GM12878 (cell line): ENCODE measurements around the gene TAF3. TPM values are rescaled to one million over a fixed set of nuclear protein-coding genes. Genes with fewer than 3 reads are reported as not detected.
A peak's percentile ranks its signal among the peaks of the same experiment; 100 is the strongest.

ENCODE experiments used
- ATAC-seq: fragments of 200-7000 bp; cut with Tn5 transposase; 3 replicates; pipeline ENCODE4 v1.9.1; 2020; ENCODE audit warnings: mild to moderate bottlenecking, moderate library complexity
- BruUV-seq: library from RNA; stranded (reverse); fragments of 400-500 nt; replicated peaks from 2 replicates; lab custom pipeline; 2021; lab: Mats Ljungman, UMichigan
- CTCF ChIA-PET: fragments of 300-600 bp; sonication (Branson Sonifier 250); formaldehyde crosslinking; extraction: SDS; loops from one replicate; lab custom pipeline; 2021; ENCODE audit warnings: inconsistent platforms; lab: Yijun Ruan, JAX
- POLR2A ChIA-PET: fragments of 350-600 bp; formaldehyde crosslinking; extraction: SDS; loops from one replicate; lab custom pipeline; 2021; ENCODE audit warnings: inconsistent platforms; lab: Charles Lee
- RAD21 ChIA-PET: fragments of 300-600 bp; sonication (Branson Sonifier 250); formaldehyde crosslinking; loops from one replicate; lab custom pipeline; 2023; ENCODE audit warnings: antibody characterized with exemption; ENCODE audit not compliant: unreplicated experiment; lab: Charles Lee
- SMC1A ChIA-PET: fragments of 300-600 bp; sonication (Branson Sonifier 250); formaldehyde crosslinking; loops from one replicate; lab custom pipeline; 2023; ENCODE audit not compliant: unreplicated experiment, uncharacterized antibody; lab: Charles Lee
- DNase-seq: peaks from one replicate; pipeline ENCODE4 v3.0.0-alpha.2; 2011; ENCODE audit warnings: low read depth, low spot score
- FAIRE-seq: peaks from 3 replicates; lab custom pipeline; 2011; peaks lifted over from hg19 to GRCh38; lab: Jason Lieb, UNC
- H2AFZ ChIP-seq: 2 replicates; pipeline ENCODE4 v1.6.0; 2011; ENCODE audit warnings: low read depth, low read length, control low read depth; ENCODE audit not compliant: control insufficient read depth
- H3K27ac ChIP-seq: 2 replicates; pipeline ENCODE4 v1.5.1; 2011; ENCODE audit warnings: control low read depth; ENCODE audit not compliant: control insufficient read depth, insufficient read depth
- H3K27me3 ChIP-seq, 2 experiments: replicated peaks in 1 of 2; 2 replicates each; pipeline versions ENCODE4 v1.6.0 to v1.6.1; 2011; ENCODE audit warnings: low read length in 1 of 2; ENCODE audit not compliant: control insufficient read depth in 2 of 2, insufficient read depth in 2 of 2
- H3K36me3 ChIP-seq, 2 experiments: 2 replicates each; pipeline ENCODE4 v1.5.1; 2011; ENCODE audit warnings: low read length in 1 of 2; ENCODE audit not compliant: control insufficient read depth in 2 of 2, insufficient read depth in 2 of 2
- H3K4me1 ChIP-seq: 2 replicates; pipeline ENCODE4 v1.6.1; 2011; ENCODE audit warnings: mild to moderate bottlenecking, low read length, moderate library complexity, mixed read lengths; ENCODE audit not compliant: control insufficient read depth, insufficient read depth
- H3K4me2 ChIP-seq: 2 replicates; pipeline ENCODE4 v1.6.0; 2011; ENCODE audit warnings: control low read depth; ENCODE audit not compliant: control insufficient read depth, insufficient read depth
- H3K4me3 ChIP-seq: fragments of 200-600 bp; sonication (generic); 2 replicates; pipeline ENCODE4 v1.5.1; 2016
- H3K79me2 ChIP-seq: 2 replicates; pipeline ENCODE4 v1.6.0; 2011; ENCODE audit warnings: low read length; ENCODE audit not compliant: control insufficient read depth, insufficient read depth
- H3K9ac ChIP-seq: 2 replicates; pipeline ENCODE4 v1.8.0; 2011; ENCODE audit warnings: low read length, control low read depth, mixed read lengths; ENCODE audit not compliant: control insufficient read depth, insufficient read depth
- H3K9me3 ChIP-seq: replicated peaks from 3 replicates; pipeline ENCODE4 v1.5.1; 2011; ENCODE audit warnings: mild to moderate bottlenecking, low read length; ENCODE audit not compliant: control insufficient read depth, insufficient read depth
- H4K20me1 ChIP-seq: 2 replicates; pipeline ENCODE4 v1.6.0; 2011; ENCODE audit not compliant: control insufficient read depth, insufficient read depth
- BHLHE40 ChIP-seq, 2 experiments: fragments of 450-650 bp in 1 of 2; IDR thresholded peaks; 2 replicates each; pipeline ENCODE4 v1.6.1; 2011 to 2017; ENCODE audit warnings: low read depth in 2 of 2, borderline replicate concordance in 1 of 2, improper control_type of control experiment in 1 of 2, low read length in 1 of 2, mild to moderate bottlenecking in 1 of 2
- CBFB ChIP-seq: IDR thresholded peaks from 2 replicates; pipeline ENCODE4 v1.6.1; 2016; ENCODE audit warnings: antibody characterized with exemption, low read depth
- CHD4 ChIP-seq: fragments of 200-600 bp; sonication (generic); IDR thresholded peaks from 2 replicates; pipeline ENCODE4 v1.6.1; 2016; ENCODE audit warnings: mild to moderate bottlenecking
- DPF2 ChIP-seq: fragments of 450-650 bp; IDR thresholded peaks from 2 replicates; pipeline ENCODE4 v1.6.1; 2017; ENCODE audit warnings: mild to moderate bottlenecking
- HDGF ChIP-seq: fragments of 450-650 bp; IDR thresholded peaks from 2 replicates; pipeline ENCODE4 v1.6.1; 2016; ENCODE audit warnings: antibody characterized with exemption
- MTA3 ChIP-seq: IDR thresholded peaks from 2 replicates; pipeline ENCODE4 v1.6.1; 2012; ENCODE audit warnings: low read length, inconsistent platforms, borderline replicate concordance
- NBN ChIP-seq: fragments of 450-650 bp; IDR thresholded peaks from 2 replicates; pipeline ENCODE4 v1.6.1; 2016
- NFIC ChIP-seq: IDR thresholded peaks from 2 replicates; pipeline ENCODE4 v1.6.1; 2012; ENCODE audit warnings: low read depth, mild to moderate bottlenecking, inconsistent platforms, low read length, moderate library complexity
- RCOR1 ChIP-seq: conservative IDR thresholded peaks from 2 replicates; pipeline ENCODE4 v1.6.1; 2012; ENCODE audit warnings: low read depth, low read length, improper control_type of control experiment
- RUNX3 ChIP-seq: IDR thresholded peaks from 2 replicates; pipeline ENCODE4 v1.6.1; 2012; ENCODE audit warnings: low read length, inconsistent platforms
- SIX5 ChIP-seq: IDR thresholded peaks from 2 replicates; pipeline ENCODE4 v1.6.1; 2011; ENCODE audit warnings: mild to moderate bottlenecking, low read depth, low read length, moderate library complexity; ENCODE audit not compliant: severe bottlenecking
- YY1 ChIP-seq: IDR thresholded peaks from 2 replicates; pipeline ENCODE4 v1.6.1; 2011; ENCODE audit warnings: low read depth, mild to moderate bottlenecking, low read length
- ZNF622 ChIP-seq: fragments of 450-650 bp; IDR thresholded peaks from 2 replicates; pipeline ENCODE4 v1.6.1; 2017; ENCODE audit warnings: mild to moderate bottlenecking, inconsistent platforms
- WGBS: methylation state at CpG from one replicate; pipeline ENCODE4 v1.1.6; 2016; ENCODE audit warnings: low lambda C conversion rate; ENCODE audit not compliant: insufficient replicate concordance, insufficient coverage; ENCODE audit errors: missing lambda C conversion rate; 5-methylcytosine and 5-hydroxymethylcytosine counted together
- in situ Hi-C: fragments of 300-500 bp; cut with MboI; formaldehyde crosslinking; loops from 9 replicates; pipeline ENCODE4 v1.14.3; 2018; ENCODE audit warnings: mixed read lengths
- intact Hi-C: fragments of 100-400 bp; cut with micrococcal nuclease; formaldehyde crosslinking; loops from one replicate; pipeline ENCODE4 v1.14.2; 2022; ENCODE audit not compliant: unreplicated experiment
- polyA plus RNA-seq, 11 experiments: library from polyadenylated mRNA; depleted of rRNA in 4 of 11; unstranded in 6 of 11; stranded (reverse) in 5 of 11; fragments of >200 nt; fragmentation: Nextera tagmentation in 4 of 11; fragmentation: Illumina TruSeq in 1 of 11; extraction: Ambion mirVana in 4 of 11; extraction: Trizol in 1 of 11; gene quantifications; 1 replicate in 1 of 11; 2 replicates in 10 of 11; pipeline versions ENCODE4 v1.2.1 to v1.2.3, GENCODE V29; 2011 to 2016; ENCODE audit warnings: inconsistent platforms in 2 of 11, missing spikeins in 2 of 11, low read depth in 1 of 11
- total RNA-seq, 4 experiments: library from RNA; depleted of rRNA in 3 of 4; stranded (reverse); fragments of >200 nt in 3 of 4; fragmentation: Illumina TruSeq in 1 of 4; extraction: Trizol in 1 of 4; gene quantifications; 2 replicates each; pipeline versions ENCODE4 v1.2.1 to v1.2.3, GENCODE V29; 2013 to 2021
- TF ChIP-seq, protein P1 (sequence below): fragments of 450-650 bp; IDR thresholded peaks from 2 replicates; pipeline ENCODE4 v1.6.1; 2017; ENCODE audit warnings: mild to moderate bottlenecking, moderate library complexity
- TF ChIP-seq, protein P2 (sequence below): IDR thresholded peaks from 2 replicates; pipeline ENCODE4 v1.6.1; 2012; ENCODE audit warnings: low read depth, low read length, improper control_type of control experiment
- TF ChIP-seq, protein P3 (sequence below): fragments of 450-650 bp; IDR thresholded peaks from 2 replicates; pipeline ENCODE4 v1.6.1; 2017; ENCODE audit warnings: antibody characterized with exemption, mild to moderate bottlenecking, moderate library complexity

Gene TAF3
- total and polyA plus RNA-seq, 10 of the 15 experiments (the other 5 are each of a cell fraction or from before 2014, with no cell fraction given) = 2.0 to 10.1 (median 3.7) TPM

DNA sequence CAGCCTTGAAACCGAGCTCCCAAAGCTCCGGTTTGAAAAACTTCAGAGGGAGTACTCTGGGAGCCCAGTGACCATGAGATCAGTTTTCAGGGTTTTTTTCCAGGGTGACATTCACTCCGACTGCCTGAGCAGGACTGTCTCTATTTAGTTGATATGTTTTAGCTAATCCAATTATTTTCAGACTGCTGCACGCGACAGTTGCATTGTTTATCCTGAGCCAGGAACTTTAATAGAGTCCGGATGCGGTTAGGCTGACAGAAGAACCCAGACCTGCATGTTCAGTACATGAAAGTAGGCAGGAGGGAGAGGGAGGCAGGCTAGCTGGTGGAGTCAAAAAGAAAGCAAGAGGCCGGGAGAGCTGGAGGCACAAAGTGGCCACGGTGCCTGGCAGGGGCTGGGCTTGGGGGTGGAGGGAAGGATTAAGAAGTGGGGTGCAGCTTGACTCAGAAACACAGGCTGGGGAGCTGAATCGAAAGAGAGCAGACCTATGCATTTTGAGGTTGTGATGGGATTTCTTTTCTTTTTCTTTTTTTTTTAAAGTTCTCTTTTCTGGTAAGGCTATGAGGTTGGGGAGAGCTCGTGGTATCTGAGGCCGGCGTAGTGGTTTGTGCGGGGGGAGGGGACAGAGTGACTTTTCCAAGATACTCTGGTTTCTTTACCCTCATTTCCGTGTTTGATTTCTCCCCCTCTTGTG lies 241.9 kb downstream of the TAF3 start:
- Histone ChIP-seq H3K27ac (peak overlapping the region; percentile 78), H3K9ac (peak overlapping the region; percentile 52), H4K20me1 (no peaks in the 10 kb centered on the region), H3K79me2 (no peaks in the 10 kb centered on the region), H2AFZ (peak overlapping the region; percentile 77), H3K4me1 (peaks cover 16% of the 10 kb centered on the region), H3K9me3 (no peaks in the 10 kb centered on the region), H3K4me3 (peak overlapping the region; percentile 53), H3K4me2 (peak overlapping the region; percentile 98), H3K27me3 (no peaks in the 10 kb centered on the region), H3K36me3 (no peaks in the 10 kb centered on the region)
- in situ Hi-C loops (no loop called here), intact Hi-C loops (loop anchor here (2.0 kb wide), 1 partner anchor 73 kb away; no protein-coding TSS in a partner anchor)
- ChIA-PET POLR2A (interaction anchor here (0.8 kb wide), 1 partner anchor 229 kb away, joined by 3 read pairs; no protein-coding TSS in a partner anchor), RAD21 (interaction anchor here (0.5 to 3.7 kb wide), 5 partner anchors 11 to 287 kb away, joined by 3 to 17 read pairs (median 5); no protein-coding TSS in a partner anchor), SMC1A (interaction anchor here (0.7 to 1.6 kb wide), 7 partner anchors 11 to 316 kb away, joined by 3 to 4 read pairs (median 4); no protein-coding TSS in a partner anchor), CTCF (no interaction called here)
- FAIRE-seq (peak; percentile 90), ATAC-seq (peak; percentile 52), DNase-seq (peak; percentile 55)
- BruUV-seq = TSS peak; percentile 65
- 2% methylated on average over 14 of the region's 15 CpGs for WGBS
- TF ChIP-seq, protein P1, sequence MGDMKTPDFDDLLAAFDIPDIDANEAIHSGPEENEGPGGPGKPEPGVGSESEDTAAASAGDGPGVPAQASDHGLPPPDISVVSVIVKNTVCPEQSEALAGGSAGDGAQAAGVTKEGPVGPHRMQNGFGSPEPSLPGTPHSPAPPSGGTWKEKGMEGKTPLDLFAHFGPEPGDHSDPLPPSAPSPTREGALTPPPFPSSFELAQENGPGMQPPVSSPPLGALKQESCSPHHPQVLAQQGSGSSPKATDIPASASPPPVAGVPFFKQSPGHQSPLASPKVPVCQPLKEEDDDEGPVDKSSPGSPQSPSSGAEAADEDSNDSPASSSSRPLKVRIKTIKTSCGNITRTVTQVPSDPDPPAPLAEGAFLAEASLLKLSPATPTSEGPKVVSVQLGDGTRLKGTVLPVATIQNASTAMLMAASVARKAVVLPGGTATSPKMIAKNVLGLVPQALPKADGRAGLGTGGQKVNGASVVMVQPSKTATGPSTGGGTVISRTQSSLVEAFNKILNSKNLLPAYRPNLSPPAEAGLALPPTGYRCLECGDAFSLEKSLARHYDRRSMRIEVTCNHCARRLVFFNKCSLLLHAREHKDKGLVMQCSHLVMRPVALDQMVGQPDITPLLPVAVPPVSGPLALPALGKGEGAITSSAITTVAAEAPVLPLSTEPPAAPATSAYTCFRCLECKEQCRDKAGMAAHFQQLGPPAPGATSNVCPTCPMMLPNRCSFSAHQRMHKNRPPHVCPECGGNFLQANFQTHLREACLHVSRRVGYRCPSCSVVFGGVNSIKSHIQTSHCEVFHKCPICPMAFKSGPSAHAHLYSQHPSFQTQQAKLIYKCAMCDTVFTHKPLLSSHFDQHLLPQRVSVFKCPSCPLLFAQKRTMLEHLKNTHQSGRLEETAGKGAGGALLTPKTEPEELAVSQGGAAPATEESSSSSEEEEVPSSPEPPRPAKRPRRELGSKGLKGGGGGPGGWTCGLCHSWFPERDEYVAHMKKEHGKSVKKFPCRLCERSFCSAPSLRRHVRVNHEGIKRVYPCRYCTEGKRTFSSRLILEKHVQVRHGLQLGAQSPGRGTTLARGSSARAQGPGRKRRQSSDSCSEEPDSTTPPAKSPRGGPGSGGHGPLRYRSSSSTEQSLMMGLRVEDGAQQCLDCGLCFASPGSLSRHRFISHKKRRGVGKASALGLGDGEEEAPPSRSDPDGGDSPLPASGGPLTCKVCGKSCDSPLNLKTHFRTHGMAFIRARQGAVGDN = no peak
- TF ChIP-seq MTA3 = 0 out of 2 replicates have a peak, but pooled peaks have one; percentile 39
- TF ChIP-seq NFIC = peak; percentile 61
- TF ChIP-seq CHD4 = no peak
- TF ChIP-seq BHLHE40 (IDR thresholded peaks at IDR 0.05; ENCODE audit: borderline replicate concordance in 1 of 2, low read depth in 2 of 2, low read length in 1 of 2) = peak; percentile 80 to 82
- peak; percentile 70 for TF ChIP-seq RUNX3
- TF ChIP-seq HDGF = peak; percentile 48; the same call in 1 of the 2 replicates
- no peak for TF ChIP-seq RCOR1
- TF ChIP-seq, protein P2, sequence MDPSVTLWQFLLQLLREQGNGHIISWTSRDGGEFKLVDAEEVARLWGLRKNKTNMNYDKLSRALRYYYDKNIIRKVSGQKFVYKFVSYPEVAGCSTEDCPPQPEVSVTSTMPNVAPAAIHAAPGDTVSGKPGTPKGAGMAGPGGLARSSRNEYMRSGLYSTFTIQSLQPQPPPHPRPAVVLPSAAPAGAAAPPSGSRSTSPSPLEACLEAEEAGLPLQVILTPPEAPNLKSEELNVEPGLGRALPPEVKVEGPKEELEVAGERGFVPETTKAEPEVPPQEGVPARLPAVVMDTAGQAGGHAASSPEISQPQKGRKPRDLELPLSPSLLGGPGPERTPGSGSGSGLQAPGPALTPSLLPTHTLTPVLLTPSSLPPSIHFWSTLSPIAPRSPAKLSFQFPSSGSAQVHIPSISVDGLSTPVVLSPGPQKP = no peak
- TF ChIP-seq NBN = peak; percentile 62; the same call in 1 of the 2 replicates
- 0 out of 2 replicates have a peak, but pooled peaks have one; percentile 20 for TF ChIP-seq YY1
- TF ChIP-seq SIX5 = peak; percentile 14
- TF ChIP-seq CBFB = 0 out of 2 replicates have a peak, but pooled peaks have one; percentile 10
- no peak for TF ChIP-seq ZNF622
- TF ChIP-seq, protein P3, sequence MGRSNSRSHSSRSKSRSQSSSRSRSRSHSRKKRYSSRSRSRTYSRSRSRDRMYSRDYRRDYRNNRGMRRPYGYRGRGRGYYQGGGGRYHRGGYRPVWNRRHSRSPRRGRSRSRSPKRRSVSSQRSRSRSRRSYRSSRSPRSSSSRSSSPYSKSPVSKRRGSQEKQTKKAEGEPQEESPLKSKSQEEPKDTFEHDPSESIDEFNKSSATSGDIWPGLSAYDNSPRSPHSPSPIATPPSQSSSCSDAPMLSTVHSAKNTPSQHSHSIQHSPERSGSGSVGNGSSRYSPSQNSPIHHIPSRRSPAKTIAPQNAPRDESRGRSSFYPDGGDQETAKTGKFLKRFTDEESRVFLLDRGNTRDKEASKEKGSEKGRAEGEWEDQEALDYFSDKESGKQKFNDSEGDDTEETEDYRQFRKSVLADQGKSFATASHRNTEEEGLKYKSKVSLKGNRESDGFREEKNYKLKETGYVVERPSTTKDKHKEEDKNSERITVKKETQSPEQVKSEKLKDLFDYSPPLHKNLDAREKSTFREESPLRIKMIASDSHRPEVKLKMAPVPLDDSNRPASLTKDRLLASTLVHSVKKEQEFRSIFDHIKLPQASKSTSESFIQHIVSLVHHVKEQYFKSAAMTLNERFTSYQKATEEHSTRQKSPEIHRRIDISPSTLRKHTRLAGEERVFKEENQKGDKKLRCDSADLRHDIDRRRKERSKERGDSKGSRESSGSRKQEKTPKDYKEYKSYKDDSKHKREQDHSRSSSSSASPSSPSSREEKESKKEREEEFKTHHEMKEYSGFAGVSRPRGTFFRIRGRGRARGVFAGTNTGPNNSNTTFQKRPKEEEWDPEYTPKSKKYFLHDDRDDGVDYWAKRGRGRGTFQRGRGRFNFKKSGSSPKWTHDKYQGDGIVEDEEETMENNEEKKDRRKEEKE = no peak
- no peak for TF ChIP-seq DPF2
